Thyroid gland (tissue), 4 donors: ENCODE results near the gene UST.

Experiments
- POLR2A ChIP-seq, 2 donors: fragments of 450-650 bp; IDR thresholded peaks; one replicate each; pipeline ENCODE4 v1.6.1; 2017; ENCODE audit warnings: antibody characterized with exemption in 2 of 2, mild to moderate bottlenecking in 2 of 2, moderate library complexity in 1 of 2
- TF ChIP-seq, protein P1 (sequence below), 6 experiments: fragments of 200-600 bp in 3 of 6; fragments of 450-650 bp in 3 of 6; sonication (generic) in 3 of 6; IDR thresholded peaks; one replicate each; pipeline ENCODE4 v1.5.1; 2016 to 2019; ENCODE audit warnings: antibody characterized with exemption in 6 of 6, mild to moderate bottlenecking in 2 of 6, inconsistent platforms in 1 of 6, moderate library complexity in 1 of 6

DNA sequence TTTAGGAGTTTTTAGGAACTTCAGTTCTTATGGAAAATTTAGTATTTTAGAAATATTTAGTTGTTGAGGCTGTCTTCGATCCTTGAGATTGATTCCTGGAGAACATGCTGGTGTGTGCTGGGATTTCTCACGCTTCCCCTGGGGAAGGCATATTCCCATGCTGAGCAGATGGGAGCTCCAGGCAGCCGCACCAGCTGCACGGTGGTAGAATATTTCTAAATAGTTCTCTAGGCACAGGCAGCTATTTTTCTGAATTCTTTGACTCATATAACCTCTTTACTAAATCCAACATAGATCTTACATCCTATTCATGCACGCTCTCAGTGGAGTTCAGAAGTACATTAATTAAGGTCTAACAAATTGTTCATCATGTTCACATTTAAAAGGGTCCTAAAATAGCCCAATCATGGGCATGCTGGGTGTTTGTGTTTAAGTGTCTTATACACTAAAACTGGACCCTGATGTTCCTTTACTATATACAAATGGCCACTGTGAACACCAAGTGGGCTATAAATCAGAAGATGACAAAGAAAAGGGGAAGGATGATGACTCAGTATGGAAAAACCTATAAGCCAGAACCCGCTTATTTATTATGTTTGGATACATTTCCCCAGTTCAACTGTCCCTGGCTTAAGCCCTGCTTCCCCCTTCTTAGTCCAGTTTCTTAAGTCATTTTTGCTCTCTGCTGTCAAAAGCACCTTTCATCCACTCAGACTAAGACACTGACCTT lies 138.5 kb downstream of the UST start:
- TF ChIP-seq, protein P1, sequence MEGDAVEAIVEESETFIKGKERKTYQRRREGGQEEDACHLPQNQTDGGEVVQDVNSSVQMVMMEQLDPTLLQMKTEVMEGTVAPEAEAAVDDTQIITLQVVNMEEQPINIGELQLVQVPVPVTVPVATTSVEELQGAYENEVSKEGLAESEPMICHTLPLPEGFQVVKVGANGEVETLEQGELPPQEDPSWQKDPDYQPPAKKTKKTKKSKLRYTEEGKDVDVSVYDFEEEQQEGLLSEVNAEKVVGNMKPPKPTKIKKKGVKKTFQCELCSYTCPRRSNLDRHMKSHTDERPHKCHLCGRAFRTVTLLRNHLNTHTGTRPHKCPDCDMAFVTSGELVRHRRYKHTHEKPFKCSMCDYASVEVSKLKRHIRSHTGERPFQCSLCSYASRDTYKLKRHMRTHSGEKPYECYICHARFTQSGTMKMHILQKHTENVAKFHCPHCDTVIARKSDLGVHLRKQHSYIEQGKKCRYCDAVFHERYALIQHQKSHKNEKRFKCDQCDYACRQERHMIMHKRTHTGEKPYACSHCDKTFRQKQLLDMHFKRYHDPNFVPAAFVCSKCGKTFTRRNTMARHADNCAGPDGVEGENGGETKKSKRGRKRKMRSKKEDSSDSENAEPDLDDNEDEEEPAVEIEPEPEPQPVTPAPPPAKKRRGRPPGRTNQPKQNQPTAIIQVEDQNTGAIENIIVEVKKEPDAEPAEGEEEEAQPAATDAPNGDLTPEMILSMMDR (IDR thresholded peaks at IDR 0.05), result no peak
- no peak for TF ChIP-seq POLR2A (IDR thresholded peaks at IDR 0.05)
